Subcutaneous preadipocyte (primary cell): Measurements from ENCODE around the gene UBE2D4. TPM values are rescaled to one million over a fixed set of nuclear protein-coding genes. Genes with fewer than 3 reads are reported as not detected.

Source experiments
- total RNA-seq: library from RNA; depleted of rRNA; stranded (reverse); fragments of >200 nt; gene quantifications from 2 replicates; pipeline ENCODE4 v1.2.3, GENCODE V29; 2012

The UBE2D4 gene
- total RNA-seq = 9.4 and 9.6 TPM in 2 replicates

DNA sequence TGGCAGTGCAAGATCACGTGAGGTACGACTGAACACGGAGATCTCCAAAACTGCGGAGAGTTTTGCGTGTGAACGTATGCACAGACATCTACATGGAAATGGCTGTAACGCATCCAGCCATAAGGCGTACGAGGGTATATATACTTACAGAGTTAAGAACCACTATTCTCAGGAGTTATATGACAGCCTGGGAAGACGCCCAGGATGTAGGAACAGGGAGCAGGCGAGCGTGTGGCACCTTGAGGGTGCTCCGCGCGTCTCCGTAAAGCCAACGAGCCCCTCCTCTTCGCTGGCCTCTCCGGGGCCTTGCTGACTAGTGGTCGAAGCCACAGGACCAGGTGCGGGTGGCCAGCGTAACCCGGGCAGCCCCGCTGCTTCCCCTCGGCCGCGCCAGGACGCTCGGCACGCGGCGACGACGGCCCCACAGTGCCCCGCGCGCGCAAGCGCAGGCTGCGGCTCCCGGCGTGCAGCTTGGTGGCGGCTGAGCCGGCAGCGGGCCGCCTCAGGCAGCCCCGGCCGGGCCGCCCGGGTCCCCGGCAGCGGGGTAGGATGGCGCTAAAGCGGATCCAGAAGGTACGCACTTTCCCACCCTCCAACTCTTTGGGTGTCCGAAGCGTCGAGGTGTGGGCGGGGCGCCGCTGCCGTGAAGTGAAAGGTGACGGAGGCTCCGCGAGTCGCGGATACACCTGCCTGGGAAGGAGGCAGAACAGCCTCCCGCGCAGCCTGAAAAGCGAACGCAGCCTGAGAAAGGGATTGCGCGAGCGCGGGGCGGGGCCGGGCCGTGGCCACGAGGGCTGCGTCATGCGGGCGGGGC lies at the start of gene UBE2D4:
TSS of gene UBE2D4 (plus strand) at position 453 of the 814 bp plus-strand sequence. CDS start at position 550, 97 bp downstream.

DNA sequence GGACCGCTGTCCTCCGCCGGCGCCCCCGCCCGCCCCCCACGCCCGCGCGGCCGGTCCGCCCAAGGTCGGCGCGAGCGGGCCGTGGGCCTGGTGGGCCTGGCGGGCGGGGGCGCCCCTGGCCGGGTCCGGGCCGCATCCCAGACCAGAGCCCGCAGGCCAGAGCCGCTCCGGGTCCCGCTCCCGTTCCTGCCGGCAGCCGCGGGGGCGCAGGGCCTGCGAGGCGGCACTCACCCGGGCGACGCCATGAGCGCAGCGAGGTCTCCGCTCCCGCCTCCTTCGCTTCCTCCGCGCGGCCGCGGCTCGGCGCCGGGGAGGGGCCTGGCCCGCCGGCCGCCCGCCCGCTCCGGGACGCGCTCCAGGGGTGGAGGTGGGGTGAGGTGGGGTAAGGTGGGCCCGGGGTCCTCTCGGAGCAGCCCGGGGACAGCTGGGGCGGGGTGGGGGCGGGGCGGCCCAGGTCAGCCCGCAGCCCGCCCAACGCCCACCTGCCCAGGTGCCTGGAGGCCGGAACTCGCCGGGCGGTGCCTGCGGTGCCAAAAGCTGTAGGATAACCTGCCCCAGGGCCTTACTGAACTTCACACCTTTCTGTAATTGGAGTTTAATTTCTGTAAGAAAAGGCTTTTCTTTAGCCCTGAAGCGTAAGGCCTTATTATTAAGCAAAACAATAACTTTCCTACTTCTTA lies 19.8 kb upstream of the UBE2D4 start, which contains the start of gene URGCP:
TSS of gene URGCP (minus strand) at position 266 of the 680 bp plus-strand sequence. CDS start at position 245, 21 bp downstream.

DNA sequence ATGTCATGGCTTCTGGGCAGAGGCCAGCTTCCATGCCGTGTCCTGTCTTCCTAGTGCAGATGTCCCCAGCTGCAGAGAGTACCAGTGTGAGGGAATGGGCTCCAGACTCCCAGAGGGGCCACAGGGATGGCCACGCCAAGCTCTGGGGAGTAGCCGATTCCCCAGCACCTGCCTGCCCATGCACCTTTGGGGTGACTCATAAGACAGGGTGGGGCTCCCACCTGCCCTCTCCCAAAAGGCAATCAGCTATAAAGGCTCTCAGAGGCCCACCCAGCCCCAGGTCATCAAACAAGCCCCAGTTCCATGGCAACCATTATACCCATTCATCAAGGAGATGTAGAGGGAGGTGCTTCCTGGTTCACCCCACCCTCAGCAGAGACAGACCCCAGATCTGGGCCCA lies 71.3 kb downstream of the UBE2D4 start, which contains the start of gene SPDYE1:
TSS of gene SPDYE1 (plus strand) at position 366 of the 400 bp plus-strand sequence. CDS start 2,053 bp downstream, outside the sequence.

Other genes starting within 250 kb of the UBE2D4 start
- 32.0 and 50.2 TPM in 2 replicates for gene COA1, start 196.9 kb upstream of the UBE2D4 start, total RNA-seq
- 30.7 and 32.3 TPM in 2 replicates for gene BLVRA, start 167.8 kb upstream of the UBE2D4 start, total RNA-seq
- gene MRPS24, start 56.9 kb upstream of the UBE2D4 start, total RNA-seq = 85.8 and 97.7 TPM in 2 replicates
- gene URGCP, start 19.8 kb upstream of the UBE2D4 start, total RNA-seq = 23.1 and 26.4 TPM in 2 replicates
- under 0.01 TPM in 1 of 2 replicates, not detected in the other for gene SPDYE1, start 71.5 kb downstream of the UBE2D4 start, total RNA-seq
- gene DBNL, start 118.3 kb downstream of the UBE2D4 start, total RNA-seq = 77.2 and 92.3 TPM in 2 replicates
- 0.37 TPM in 1 of 2 replicates, not detected in the other for gene PGAM2, start 139.1 kb downstream of the UBE2D4 start, total RNA-seq
- gene POLM, start 156.1 kb downstream of the UBE2D4 start, total RNA-seq = 19.8 and 22.1 TPM in 2 replicates
- gene AEBP1, start 177.9 kb downstream of the UBE2D4 start, total RNA-seq = 66.3 and 81.6 TPM in 2 replicates
- 195 and 222 TPM in 2 replicates for gene POLD2, start 197.1 kb downstream of the UBE2D4 start, total RNA-seq
- gene MYL7, start 214.9 kb downstream of the UBE2D4 start, total RNA-seq = 0.73 TPM in 1 of 2 replicates, not detected in the other